ENCODE measurements around the gene TNNC2.
"Not testable (repeated sequence)": the region's sequence is repeated elsewhere in the genome, so short reads cannot be mapped to it uniquely, and the experiment has no call there.

TNNC2 gene

DNA sequence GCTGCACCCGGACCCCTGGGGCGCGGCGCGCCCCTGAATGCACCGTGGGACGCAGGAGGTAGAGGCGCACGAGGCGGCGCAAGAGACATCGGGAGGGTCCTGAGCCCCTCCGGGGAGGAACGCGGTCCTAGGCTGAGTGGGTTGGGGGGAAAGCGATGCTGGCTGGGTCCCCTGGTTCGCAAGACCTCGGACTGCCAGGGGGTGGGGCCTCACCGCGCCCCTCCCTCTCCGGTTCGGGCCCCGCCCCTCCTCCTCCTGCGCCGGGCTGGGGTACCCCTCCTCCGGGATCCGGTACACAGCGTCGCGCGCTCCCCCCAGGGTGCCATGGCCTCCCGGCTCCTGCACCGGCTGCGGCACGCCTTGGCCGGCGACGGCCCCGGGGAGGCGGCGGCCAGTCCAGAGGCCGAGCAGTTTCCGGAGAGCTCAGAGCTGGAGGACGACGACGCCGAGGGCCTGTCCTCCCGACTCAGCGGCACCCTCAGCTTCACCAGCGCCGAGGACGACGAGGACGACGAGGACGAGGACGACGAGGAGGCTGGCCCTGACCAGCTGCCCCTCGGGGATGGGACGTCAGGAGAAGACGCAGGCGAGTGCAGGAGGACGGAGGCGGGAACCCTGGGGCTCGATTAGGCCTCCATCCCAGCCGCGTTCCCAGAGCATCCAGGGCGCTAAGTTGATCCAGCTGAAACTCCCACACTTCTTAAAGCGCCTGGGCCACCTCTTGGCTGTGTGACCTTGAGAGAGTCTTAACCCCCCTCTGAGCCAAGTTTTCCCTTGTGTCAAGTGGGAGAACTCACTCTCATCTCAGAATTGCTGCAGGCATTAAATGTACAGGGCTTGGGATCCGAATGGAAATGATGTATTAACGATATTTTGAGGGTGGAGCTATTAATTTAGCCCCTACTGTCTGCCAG is 7.0 kb upstream of the TNNC2 start:
- H3K4me3 ChIP-seq (ENCODE audit: low read depth, low read length) = peak overlapping the region; percentile 74
- DNase-seq (ENCODE audit: low read depth) = peak; percentile 43
- TF ChIP-seq, protein P1, sequence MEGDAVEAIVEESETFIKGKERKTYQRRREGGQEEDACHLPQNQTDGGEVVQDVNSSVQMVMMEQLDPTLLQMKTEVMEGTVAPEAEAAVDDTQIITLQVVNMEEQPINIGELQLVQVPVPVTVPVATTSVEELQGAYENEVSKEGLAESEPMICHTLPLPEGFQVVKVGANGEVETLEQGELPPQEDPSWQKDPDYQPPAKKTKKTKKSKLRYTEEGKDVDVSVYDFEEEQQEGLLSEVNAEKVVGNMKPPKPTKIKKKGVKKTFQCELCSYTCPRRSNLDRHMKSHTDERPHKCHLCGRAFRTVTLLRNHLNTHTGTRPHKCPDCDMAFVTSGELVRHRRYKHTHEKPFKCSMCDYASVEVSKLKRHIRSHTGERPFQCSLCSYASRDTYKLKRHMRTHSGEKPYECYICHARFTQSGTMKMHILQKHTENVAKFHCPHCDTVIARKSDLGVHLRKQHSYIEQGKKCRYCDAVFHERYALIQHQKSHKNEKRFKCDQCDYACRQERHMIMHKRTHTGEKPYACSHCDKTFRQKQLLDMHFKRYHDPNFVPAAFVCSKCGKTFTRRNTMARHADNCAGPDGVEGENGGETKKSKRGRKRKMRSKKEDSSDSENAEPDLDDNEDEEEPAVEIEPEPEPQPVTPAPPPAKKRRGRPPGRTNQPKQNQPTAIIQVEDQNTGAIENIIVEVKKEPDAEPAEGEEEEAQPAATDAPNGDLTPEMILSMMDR (IDR thresholded peaks at IDR 0.05; ENCODE audit: insufficient read depth, low read depth, low read length, missing control alignments) = no peak

DNA sequence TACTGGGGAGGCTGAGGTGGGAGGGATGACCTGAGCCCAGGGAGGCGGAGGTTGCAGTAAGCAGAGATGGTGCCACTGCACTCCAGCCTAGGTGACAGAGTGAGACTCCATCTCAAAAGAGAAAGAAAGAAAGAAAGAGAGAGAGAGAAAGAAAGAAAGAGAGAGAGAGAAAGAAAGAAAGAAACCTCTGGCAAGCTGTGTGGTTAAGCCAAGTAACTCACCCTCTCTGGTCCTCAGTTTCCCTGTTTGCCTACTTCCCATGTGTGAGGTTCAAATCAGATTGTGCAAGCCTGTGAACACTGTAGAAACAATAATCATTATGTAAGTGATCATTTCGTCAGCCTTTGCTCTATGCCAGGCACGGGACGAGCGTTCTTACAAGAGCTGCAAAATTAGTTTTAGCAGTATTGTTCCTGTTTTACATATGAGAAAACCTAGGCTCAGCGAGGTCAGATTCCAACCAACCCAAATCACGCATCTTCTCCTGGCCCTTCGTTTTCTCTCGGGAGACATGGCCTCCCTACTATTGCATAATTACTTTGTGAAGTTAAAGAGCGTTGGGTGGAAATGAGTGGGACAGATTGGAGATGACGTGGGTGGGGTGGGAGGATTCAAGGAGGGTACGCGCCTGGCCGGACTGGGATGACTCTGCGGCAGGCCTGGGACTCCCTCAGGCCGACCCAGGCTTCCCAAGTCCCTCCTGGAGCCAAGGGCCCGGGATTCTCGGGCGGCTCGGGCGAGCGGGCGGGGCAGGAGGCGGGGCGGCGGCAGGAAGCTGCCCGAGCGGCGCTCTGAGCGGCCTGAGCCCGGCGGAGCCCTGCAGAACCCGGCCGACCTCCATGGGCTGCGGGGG is 6.1 kb upstream of the TNNC2 start, which contains the start of gene SNX21:
TSS of gene SNX21 (plus strand) at position 770 of the 853 bp plus-strand sequence. CDS start 121 bp downstream, outside the sequence.
- peak; percentile 37 for DNase-seq (ENCODE audit: low read depth)
- TF ChIP-seq, protein P1 (IDR thresholded peaks at IDR 0.05; ENCODE audit: insufficient read depth, low read depth, low read length, missing control alignments) = no peak
- peak within 1 kb of the TSS; percentile 74 for H3K4me3 ChIP-seq (ENCODE audit: low read depth, low read length)

DNA sequence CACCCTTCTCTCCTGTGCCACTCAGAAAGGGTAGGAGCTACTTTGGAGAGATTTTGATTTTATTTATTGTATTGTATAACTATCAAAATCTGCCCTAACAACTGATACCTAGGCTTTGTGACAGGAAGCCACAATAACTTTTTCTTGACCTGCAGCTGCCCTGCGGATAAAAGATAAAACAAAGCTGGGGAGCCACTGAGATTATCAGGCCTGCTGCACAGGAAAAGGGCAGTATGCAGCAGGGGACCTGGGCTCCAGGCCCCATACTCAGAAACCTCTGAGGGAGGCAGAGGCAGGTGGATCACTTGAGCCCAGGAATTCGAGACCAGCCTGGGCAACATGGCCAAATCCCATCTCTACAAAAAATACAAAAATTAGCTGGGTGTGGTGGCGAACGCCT is 5.5 kb upstream of the TNNC2 start:
- no peak for DNase-seq (ENCODE audit: low read depth)
- TF ChIP-seq, protein P1 (IDR thresholded peaks at IDR 0.05; ENCODE audit: insufficient read depth, low read depth, low read length, missing control alignments) = no peak
- H3K4me3 ChIP-seq (ENCODE audit: low read depth, low read length) = no peak overlapping the region

DNA sequence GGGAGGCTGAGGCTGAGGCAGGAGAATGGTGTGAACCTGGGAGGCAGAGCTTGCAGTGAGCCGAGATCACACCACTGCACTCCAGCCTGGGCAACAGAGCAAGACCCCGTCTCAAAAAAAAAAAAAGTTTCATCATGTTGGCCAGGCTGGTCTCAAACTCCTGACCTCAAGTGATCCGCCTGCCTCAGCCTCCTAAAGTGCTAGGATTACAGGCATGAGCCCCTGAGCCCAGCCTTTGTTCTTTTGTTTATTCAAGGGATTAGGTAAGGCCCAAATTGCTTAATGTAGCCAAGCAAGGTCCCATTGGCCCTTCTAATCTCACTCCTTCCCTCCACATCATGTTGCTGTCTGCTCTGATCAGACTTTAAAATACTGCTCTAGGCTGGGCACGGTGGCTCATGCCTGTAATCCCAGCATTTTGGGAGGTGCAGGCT is 2.6 kb upstream of the TNNC2 start:
- DNase-seq (ENCODE audit: low read depth) = not testable (repeated sequence)

DNA sequence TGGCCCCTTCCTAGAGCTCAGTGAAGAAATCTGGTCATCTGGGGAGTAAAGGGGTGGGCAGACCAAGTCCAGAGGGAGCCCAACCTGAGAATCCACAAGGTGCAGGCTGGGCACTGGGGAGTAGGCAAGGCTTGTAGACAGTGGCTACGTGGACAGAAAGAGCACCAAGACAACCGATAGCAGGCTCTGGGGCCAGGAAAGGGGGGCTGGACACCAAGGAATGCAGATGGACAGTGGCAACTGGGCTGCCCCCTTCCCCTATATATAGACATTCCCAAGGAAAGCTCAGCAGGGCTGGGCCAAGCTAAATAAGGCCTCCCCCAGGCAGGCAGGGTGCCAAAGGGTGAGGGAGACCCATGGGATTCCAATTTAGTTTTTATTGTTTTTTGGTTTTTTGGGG is 1.5 kb upstream of the TNNC2 start:
- no peak for DNase-seq (ENCODE audit: low read depth)
- TF ChIP-seq, protein P1 (IDR thresholded peaks at IDR 0.05; ENCODE audit: insufficient read depth, low read depth, low read length, missing control alignments) = no peak
- no peak overlapping the region for H3K4me3 ChIP-seq (ENCODE audit: low read depth, low read length)

More for the DNA sequence above, 2.6 kb upstream of the TNNC2 start:
- H3K4me3 ChIP-seq (ENCODE audit: low read depth, low read length) = not testable (repeated sequence)

DNA sequence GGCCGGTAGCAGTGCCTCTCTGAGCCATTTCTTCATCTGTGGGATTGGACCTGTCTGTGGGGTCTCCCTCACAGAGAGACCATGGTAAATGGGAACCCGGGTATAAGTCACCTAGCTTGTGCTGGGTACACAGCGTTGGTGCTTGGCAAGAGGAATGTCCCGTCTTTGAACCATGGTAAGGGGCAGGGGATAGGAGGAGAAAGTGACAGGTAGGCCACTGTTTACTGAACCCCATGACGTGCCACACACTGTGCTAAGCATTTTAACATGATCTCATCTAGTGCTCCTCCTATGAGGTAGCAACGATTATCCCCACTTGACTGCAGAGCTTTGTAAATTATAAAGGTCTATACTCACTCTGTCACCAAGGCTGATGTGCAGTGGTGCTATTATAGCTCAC is 600 bp upstream of the TNNC2 start:
- no peak overlapping the region for H3K4me3 ChIP-seq (ENCODE audit: low read depth, low read length)
- DNase-seq (ENCODE audit: low read depth) = no peak
- TF ChIP-seq, protein P1 (IDR thresholded peaks at IDR 0.05; ENCODE audit: insufficient read depth, low read depth, low read length, missing control alignments) = no peak

All from GM12865 (cell line).